Heart left ventricle (tissue), 16 donors: Measurements from ENCODE around the gene WBP1. TPM values are rescaled to one million over a fixed set of nuclear protein-coding genes. Genes with fewer than 3 reads are reported as not detected.

Experiments
- ATAC-seq, 4 donors: fragments of 200-7000 bp; cut with Tn5 transposase; one replicate each; pipeline ENCODE4 v1.9.1; 2020 to 2022; ENCODE audit warnings: moderate library complexity in 4 of 4, mild to moderate bottlenecking in 3 of 4, moderate number of reproducible peaks in 1 of 4
- DNase-seq, 5 donors: peaks; one replicate each; pipeline ENCODE4 v3.0.0-alpha.2; 2020
- H3K27ac ChIP-seq, 12 donors: fragments of 200-600 bp; sonication (generic) in 4 of 12; one replicate each; pipeline versions ENCODE4 v1.5.0 to v1.8.0; 2016 to 2022; ENCODE audit warnings: mild to moderate bottlenecking in 2 of 12
- H3K27me3 ChIP-seq, 9 donors: fragments of 200-600 bp; sonication (generic) in 2 of 9; one replicate each; pipeline versions ENCODE4 v1.5.1 to v1.8.0; 2016 to 2022; ENCODE audit warnings: mild to moderate bottlenecking in 3 of 9
- H3K36me3 ChIP-seq, 9 donors: fragments of 200-600 bp; sonication (generic) in 2 of 9; one replicate each; pipeline versions ENCODE4 v1.5.0 to v1.8.0; 2018 to 2022; ENCODE audit warnings: mild to moderate bottlenecking in 2 of 9
- H3K4me1 ChIP-seq, 12 donors: fragments of 200-600 bp; sonication (generic) in 4 of 12; one replicate each; pipeline versions ENCODE4 v1.5.0 to v1.8.0; 2016 to 2022; ENCODE audit warnings: mild to moderate bottlenecking in 3 of 12
- H3K4me3 ChIP-seq, 12 donors: fragments of 200-600 bp; sonication (generic) in 4 of 12; one replicate each; pipeline versions ENCODE4 v1.5.0 to v1.8.0; 2017 to 2022; ENCODE audit warnings: mild to moderate bottlenecking in 9 of 12, moderate library complexity in 4 of 12
- H3K9me3 ChIP-seq, 12 donors: fragments of 200-600 bp; sonication (generic) in 4 of 12; one replicate each; pipeline versions ENCODE4 v1.5.0 to v1.8.0; 2016 to 2022; ENCODE audit warnings: mild to moderate bottlenecking in 1 of 12
- CTCF ChIP-seq, 12 donors: fragments of 200-600 bp; sonication (generic) in 4 of 12; IDR thresholded peaks; one replicate each; pipeline versions ENCODE4 v1.5.0 to v1.8.0; 2018 to 2022; ENCODE audit warnings: antibody characterized with exemption in 12 of 12, mild to moderate bottlenecking in 5 of 12
- POLR2A ChIP-seq, 2 donors: fragments of 450-650 bp; IDR thresholded peaks; one replicate each; pipeline ENCODE4 v1.6.1; 2017; ENCODE audit warnings: antibody characterized with exemption in 2 of 2, mild to moderate bottlenecking in 2 of 2, moderate library complexity in 2 of 2
- WGBS, 4 donors: extraction: QIAGEN DNeasy Blood & Tissue Kit in 2 of 4; methylation state at CpG; one replicate each; pipeline versions ENCODE4 v1.1.5 to v1.1.7; 2013 to 2018; 5-methylcytosine and 5-hydroxymethylcytosine counted together
- intact Hi-C, 10 donors: fragments of 100-400 bp; cut with DNase I; formaldehyde crosslinking; loops; one replicate each; pipeline versions ENCODE4 v1.11.1 to v1.14.2; 2022
- polyA plus RNA-seq, 2 donors: library from polyadenylated mRNA; stranded (reverse); fragments of 200-250 nt; gene quantifications; one replicate each; pipeline ENCODE4 v1.2.3, GENCODE V29; 2013
- total RNA-seq, 9 donors: library from RNA; depleted of rRNA in 2 of 9; stranded (reverse); fragments of >200 nt in 2 of 9; fragmentation: NEBNext Ultra II Directional in 3 of 9; extraction: Animal tissue kit (Norgen Biotek cat#: 25700) in 3 of 9; gene quantifications; one replicate each; pipeline versions ENCODE4 v1.1.0 to v1.2.4, GENCODE V29; 2016 to 2023
- donor health status: ischemic (EF 13 %, LVEDD 7.1; RV severe dilation, severe dysfunction).
- donor health status: healthy with polysubstance abuse.
- donor health status: DM: no; HTN: yes; CAD: no.
- donor health status: DM: no; HTN: no; CAD: no.
- donor health status: ischemic (EF 25% LVEDD 6.9; RV normal size, moderate dysfunction).
- donor health status: ischemic (EF 25% LVEDD 5.7; RV mildly dilated, moderate dysfunction).
- donor health status: healthy.
- donor health status: DM: yes; HTN: yes; CAD: no.
- donor health status: ischemic (EF 35%, LVEDD 5.7; RV mildly dilated, moderate dysfunction).
- donor health status: nonischemic (EF 11% LVEDD 7.7; RV severe dilation, severe dysfunction).
- donor health status: DM: yes; HTN: yes; CAD: no.
- donor health status: PGD.
- donor health status: ischemic (EF 29% LVEDD 5.4; RV normal size, mild dysfunction).
- donor health status: nonischemic (EF 23%, LVEDD 6.1; RV moderate dilation, normal function).

WBP1 gene
- total and polyA plus RNA-seq, 11 donors: 29.0 to 58.4 (median 42.4) TPM

- 85 to 89% (median 88%) methylated on average over 3 of the region's 3 CpGs for WGBS, 4 donors
Measured at GRCh38 chr2:74417197-74417596, 41.0 kb upstream of the WBP1 start.

GRCh38 chr2:74417763-74418162 is 40.5 kb upstream of the WBP1 start:
- Histone ChIP-seq H3K4me1 (peaks cover 0 to 59% (median 28%) of the 10 kb centered on the region in 12 donors), H3K27me3 (no peaks in the 10 kb centered on the region)

More at GRCh38 chr2:74417197-74417596, 41.0 kb upstream of the WBP1 start:
- H3K27ac ChIP-seq: no peak overlapping the region
- DNase-seq (no peak), ATAC-seq (no peak)
- H3K9me3 ChIP-seq: no peaks in the 10 kb centered on the region
- intact Hi-C loops: loop anchor here in 1 of 10 donors (5.0 kb wide), 1 partner anchor 40 kb away; the partner anchor contains the start of genes INO80B and WBP1
- TF ChIP-seq CTCF (IDR thresholded peaks at IDR 0.05) (no peak), POLR2A (IDR thresholded peaks at IDR 0.05) (no peak)
- no peaks in the 10 kb centered on the region for H3K36me3 ChIP-seq
- peaks cover 0 to 57% (median 27%) of the 10 kb centered on the region in 12 donors for H3K4me1 ChIP-seq
- no peak overlapping the region for H3K4me3 ChIP-seq
- no peaks in the 10 kb centered on the region for H3K27me3 ChIP-seq

GRCh38 chr2:74418312-74418711 is 39.9 kb upstream of the WBP1 start:
- Histone ChIP-seq H3K27me3 (no peaks in the 10 kb centered on the region), H3K27ac (peak overlapping the region in 2 of 12 donors; percentile 3 to 61), H3K4me1 (peaks cover 0 to 59% (median 28%) of the 10 kb centered on the region in 12 donors), H3K36me3 (no peaks in the 10 kb centered on the region), H3K4me3 (peak overlapping the region in 4 of 12 donors; percentile 12 to 23 (median 15)), H3K9me3 (no peaks in the 10 kb centered on the region)
- ATAC-seq (peak in 1 of 4 donors; percentile 29), DNase-seq (peak; percentile 76 to 89 (median 84))
- intact Hi-C loops: loop anchor here in 1 of 10 donors (5.0 kb wide), 1 partner anchor 39 kb away; the partner anchor contains the start of genes INO80B and WBP1
- TF ChIP-seq POLR2A (IDR thresholded peaks at IDR 0.05): no peak
- TF ChIP-seq CTCF (IDR thresholded peaks at IDR 0.05): no peak
- WGBS, 4 donors: 30 to 50% (median 36%) methylated on average over 27 of the region's 27 CpGs

More at GRCh38 chr2:74417763-74418162, 40.5 kb upstream of the WBP1 start:
- H3K4me3 ChIP-seq: no peak overlapping the region
- no peak for DNase-seq
- ATAC-seq: no peak
- peak overlapping the region in 1 of 12 donors; percentile 3 for H3K27ac ChIP-seq
- H3K9me3 ChIP-seq: no peaks in the 10 kb centered on the region
- H3K36me3 ChIP-seq: no peaks in the 10 kb centered on the region
- 90 to 95% (median 93%) methylated on average over 6 of the region's 6 CpGs for WGBS, 4 donors
- intact Hi-C loops: loop anchor here in 1 of 10 donors (5.0 kb wide), 1 partner anchor 40 kb away; the partner anchor contains the start of genes INO80B and WBP1
- TF ChIP-seq POLR2A (IDR thresholded peaks at IDR 0.05) (no peak), CTCF (IDR thresholded peaks at IDR 0.05) (no peak)

- no peaks in the 10 kb centered on the region for H3K9me3 ChIP-seq
- no peaks in the 10 kb centered on the region for H3K36me3 ChIP-seq
- intact Hi-C loops: loop anchor here in 1 of 10 donors (5.0 kb wide), 1 partner anchor 38 kb away; the partner anchor contains the start of genes INO80B and WBP1
- no peak overlapping the region for H3K4me3 ChIP-seq
- ATAC-seq: no peak
- 83 to 89% (median 85%) methylated on average over 1 of the region's 1 CpG for WGBS, 4 donors
- H3K27ac ChIP-seq: no peak overlapping the region
- no peak for DNase-seq
- TF ChIP-seq CTCF (IDR thresholded peaks at IDR 0.05) (no peak), POLR2A (IDR thresholded peaks at IDR 0.05) (no peak)
- peaks cover 0 to 53% (median 25%) of the 10 kb centered on the region in 12 donors for H3K4me1 ChIP-seq
- H3K27me3 ChIP-seq: no peaks in the 10 kb centered on the region
Measured at GRCh38 chr2:74419345-74419744, 38.9 kb upstream of the WBP1 start.
